Measurements from ENCODE around the gene SLC46A1.

DNA sequence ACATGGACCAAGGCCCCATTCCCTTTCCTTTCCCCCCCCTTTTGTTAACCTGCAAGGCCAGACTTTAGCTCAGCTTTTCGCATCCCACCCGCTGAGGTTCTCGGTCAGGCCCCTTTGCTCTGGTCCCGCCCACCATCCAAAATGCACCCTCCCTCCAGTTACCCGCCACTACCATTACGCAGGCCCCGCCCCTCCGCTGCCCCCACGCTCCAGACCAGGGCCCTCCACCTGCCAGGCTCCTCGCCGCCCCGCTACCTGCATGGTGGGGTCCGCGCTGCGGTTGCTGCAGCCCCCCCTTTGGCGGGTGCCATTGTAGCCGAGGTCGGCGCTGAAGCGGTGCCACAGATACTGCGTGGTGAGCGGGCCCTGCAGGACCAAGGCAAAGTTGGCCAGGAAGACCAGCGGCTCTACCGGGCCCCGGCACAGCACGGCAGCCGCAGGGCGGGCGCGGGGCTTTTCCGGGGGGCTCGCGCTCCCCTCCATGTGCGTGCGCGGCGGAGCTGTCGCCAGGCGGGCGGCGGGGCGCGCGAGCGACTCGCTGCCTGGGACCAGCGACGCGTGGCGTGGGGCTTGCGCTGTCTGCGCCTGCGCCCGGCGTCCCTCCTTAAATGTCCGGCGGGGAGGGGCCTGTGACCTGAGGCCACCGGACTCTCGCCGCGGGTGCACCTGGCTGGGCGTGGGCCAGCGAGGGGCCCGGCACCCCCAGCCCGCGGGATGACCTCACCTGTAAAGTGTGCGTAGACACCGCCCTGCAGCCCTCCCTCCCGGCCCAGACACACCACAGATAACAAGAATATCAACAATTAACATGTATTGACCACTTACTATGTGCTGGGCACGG is at the start of gene SLC46A1:
- TF ChIP-seq, protein P1, sequence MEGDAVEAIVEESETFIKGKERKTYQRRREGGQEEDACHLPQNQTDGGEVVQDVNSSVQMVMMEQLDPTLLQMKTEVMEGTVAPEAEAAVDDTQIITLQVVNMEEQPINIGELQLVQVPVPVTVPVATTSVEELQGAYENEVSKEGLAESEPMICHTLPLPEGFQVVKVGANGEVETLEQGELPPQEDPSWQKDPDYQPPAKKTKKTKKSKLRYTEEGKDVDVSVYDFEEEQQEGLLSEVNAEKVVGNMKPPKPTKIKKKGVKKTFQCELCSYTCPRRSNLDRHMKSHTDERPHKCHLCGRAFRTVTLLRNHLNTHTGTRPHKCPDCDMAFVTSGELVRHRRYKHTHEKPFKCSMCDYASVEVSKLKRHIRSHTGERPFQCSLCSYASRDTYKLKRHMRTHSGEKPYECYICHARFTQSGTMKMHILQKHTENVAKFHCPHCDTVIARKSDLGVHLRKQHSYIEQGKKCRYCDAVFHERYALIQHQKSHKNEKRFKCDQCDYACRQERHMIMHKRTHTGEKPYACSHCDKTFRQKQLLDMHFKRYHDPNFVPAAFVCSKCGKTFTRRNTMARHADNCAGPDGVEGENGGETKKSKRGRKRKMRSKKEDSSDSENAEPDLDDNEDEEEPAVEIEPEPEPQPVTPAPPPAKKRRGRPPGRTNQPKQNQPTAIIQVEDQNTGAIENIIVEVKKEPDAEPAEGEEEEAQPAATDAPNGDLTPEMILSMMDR (conservative IDR thresholded peaks at IDR 0.05 in 1 of 2, IDR thresholded peaks at IDR 0.05 in 1 of 2; ENCODE audit: low read depth in 1 of 2, low read length in 2 of 2) = no peak
- no peak for TF ChIP-seq EZH2 (IDR thresholded peaks at IDR 0.05; ENCODE audit: low read length, missing control alignments)

Measured in fibroblast of lung (primary cell).